Measurements from ENCODE around the gene KRTAP9-3.
"Not testable (repeated sequence)": the region's sequence is repeated elsewhere in the genome, so short reads cannot be mapped to it uniquely, and the experiment has no call there.

GRCh38 chr17:41249637-41250240 lies 17.5 kb downstream of the KRTAP9-3 start, which contains the start of gene KRTAP9-4:
- TF ChIP-seq, protein P1, sequence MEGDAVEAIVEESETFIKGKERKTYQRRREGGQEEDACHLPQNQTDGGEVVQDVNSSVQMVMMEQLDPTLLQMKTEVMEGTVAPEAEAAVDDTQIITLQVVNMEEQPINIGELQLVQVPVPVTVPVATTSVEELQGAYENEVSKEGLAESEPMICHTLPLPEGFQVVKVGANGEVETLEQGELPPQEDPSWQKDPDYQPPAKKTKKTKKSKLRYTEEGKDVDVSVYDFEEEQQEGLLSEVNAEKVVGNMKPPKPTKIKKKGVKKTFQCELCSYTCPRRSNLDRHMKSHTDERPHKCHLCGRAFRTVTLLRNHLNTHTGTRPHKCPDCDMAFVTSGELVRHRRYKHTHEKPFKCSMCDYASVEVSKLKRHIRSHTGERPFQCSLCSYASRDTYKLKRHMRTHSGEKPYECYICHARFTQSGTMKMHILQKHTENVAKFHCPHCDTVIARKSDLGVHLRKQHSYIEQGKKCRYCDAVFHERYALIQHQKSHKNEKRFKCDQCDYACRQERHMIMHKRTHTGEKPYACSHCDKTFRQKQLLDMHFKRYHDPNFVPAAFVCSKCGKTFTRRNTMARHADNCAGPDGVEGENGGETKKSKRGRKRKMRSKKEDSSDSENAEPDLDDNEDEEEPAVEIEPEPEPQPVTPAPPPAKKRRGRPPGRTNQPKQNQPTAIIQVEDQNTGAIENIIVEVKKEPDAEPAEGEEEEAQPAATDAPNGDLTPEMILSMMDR (optimal IDR thresholded peaks at IDR 0.05 in 1 of 3, IDR thresholded peaks at IDR 0.05 in 1 of 3, conservative IDR thresholded peaks at IDR 0.05 in 1 of 3; ENCODE audit: extremely low read depth in 1 of 3, insufficient read depth in 2 of 3, low read length in 3 of 3): not testable (repeated sequence)
- not testable (repeated sequence) for TF ChIP-seq EZH2 (IDR thresholded peaks at IDR 0.05; ENCODE audit: low read length)
